ENCODE data around the gene COLEC11.
A peak's percentile ranks its signal among the peaks of the same experiment; 100 is the strongest.

The COLEC11 gene

DNA sequence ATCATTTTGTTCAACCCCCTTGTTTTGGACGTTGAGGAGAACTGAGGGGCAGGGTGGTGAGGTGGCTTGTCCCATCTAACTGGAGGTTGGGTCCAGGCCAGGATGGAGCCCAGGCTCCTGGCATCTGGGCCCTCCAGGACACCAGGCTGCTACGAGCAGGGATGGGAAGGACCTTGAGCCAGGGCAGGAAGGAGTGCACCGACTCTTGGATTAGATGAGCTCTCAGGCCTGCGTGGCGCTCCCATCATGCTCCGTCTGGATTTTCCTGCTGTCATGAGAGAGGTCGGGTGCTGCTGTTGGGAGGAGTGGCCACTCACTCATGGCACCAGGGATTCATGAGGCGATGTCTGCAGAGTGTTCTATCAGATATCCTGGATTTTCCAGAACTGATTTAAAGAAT, 44.7 kb downstream of the COLEC11 start:
- DNase-seq: no peak

- DNase-seq: no peak
Observed at GRCh38 chr2:3641181-3641580, 46.3 kb downstream of the COLEC11 start.

GRCh38 chr2:3641841-3642421, 47.0 kb downstream of the COLEC11 start:
- no peak for DNase-seq

DNA sequence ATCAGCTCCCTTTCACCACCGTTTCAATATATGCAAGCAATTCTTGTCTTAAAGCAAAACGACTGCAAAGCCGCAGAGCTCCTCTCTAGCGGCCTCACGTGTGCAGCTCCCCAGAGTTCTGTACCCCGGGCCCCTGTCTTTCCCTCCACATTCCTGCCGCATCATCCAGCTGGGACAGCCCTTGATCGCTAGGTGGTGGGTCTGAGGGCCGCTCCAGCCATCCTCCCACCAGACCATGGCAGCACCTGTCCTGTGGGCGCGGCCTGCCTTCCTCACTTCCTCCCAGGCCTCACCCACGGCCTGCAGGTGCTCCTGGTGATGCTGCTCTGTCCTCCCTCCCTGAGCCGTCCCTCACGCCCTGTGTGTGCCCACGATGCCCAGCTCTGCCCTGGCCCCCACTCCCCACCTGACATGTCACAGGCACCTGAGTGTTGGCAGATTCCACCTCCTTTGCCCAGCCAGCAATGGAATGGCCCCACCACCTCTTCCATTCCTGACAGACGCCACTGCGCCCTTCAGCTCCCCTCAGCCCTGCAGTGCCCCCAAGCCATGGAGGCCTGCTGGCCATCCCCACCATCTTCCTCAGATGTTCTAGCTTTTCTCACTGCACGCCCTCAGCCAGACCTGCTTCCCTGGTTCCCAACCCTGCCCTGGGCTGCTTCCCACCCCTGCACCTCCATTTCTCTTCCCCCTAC, 47.8 kb downstream of the COLEC11 start:
- no peak for DNase-seq

GRCh38 chr2:3643371-3644245, 48.7 kb downstream of the COLEC11 start:
- no peak for DNase-seq

- no peak for DNase-seq
Observed at GRCh38 chr2:3644246-3644525, 49.3 kb downstream of the COLEC11 start.

GRCh38 chr2:3644891-3645605, 50.1 kb downstream of the COLEC11 start:
- no peak for DNase-seq

- DNase-seq: no peak
Observed at GRCh38 chr2:3645745-3646389, 51.0 kb downstream of the COLEC11 start.

DNA sequence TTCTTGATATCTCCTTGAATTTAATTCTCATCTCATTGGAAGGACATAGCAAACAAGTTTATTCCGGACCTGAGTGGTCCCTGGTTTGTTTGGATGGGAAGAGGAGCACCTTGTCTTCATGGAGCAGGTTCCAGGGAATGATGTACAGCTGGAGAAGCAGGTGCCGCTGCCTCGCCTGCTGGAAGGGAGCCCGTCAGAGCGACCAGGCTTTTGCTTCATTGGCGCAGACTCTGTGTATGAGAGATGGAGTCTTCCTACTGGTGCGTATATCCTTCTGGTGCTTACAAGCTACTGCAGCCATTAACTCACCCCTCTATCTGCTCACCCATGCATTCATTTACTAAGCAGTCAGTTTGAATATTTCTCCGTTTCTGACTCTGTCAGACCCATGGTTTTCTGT, 51.5 kb downstream of the COLEC11 start:
- DNase-seq: no peak

- DNase-seq: no peak
Observed at GRCh38 chr2:3647246-3647645, 52.3 kb downstream of the COLEC11 start.

DNA sequence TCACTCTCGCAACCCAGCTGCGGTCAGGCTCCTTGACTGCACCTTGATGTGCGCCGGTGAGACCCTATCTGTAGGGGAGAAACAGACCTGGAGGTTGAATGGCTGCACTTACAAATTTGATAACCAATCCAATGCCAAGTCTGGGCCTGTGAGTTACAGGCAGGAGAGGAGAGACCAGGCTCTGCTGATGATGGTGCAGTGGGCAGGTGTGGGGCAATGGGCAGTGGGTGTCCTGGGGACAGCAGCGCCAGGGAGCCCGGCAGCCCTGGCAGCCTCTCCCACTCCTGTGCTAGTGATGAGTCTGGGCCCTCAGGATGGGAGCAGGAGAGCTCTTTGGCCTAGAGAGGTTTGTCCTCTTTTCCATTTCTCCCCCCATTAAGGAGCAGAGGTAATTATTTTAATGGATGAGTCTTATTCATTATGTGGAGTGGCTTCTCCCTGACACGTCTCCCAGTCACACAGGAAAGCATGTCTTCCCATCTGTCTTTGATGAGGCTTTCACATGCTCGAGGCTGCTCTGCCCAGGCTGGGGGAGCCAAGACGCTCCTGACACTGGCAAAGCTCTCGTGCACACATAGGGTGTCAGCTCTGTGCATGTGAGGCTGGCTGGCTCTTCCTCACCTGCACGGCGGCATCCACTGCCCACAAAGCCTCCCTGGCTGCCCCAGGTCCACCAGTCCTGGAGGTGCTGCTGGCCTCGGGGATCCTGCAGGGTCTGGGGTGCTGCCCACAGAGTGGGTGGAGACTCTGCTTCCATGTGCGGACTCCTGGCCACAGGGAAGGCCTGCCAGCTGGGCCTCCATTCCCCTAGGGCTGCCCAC, 53.1 kb downstream of the COLEC11 start:
- peak; percentile 39 for DNase-seq

DNA sequence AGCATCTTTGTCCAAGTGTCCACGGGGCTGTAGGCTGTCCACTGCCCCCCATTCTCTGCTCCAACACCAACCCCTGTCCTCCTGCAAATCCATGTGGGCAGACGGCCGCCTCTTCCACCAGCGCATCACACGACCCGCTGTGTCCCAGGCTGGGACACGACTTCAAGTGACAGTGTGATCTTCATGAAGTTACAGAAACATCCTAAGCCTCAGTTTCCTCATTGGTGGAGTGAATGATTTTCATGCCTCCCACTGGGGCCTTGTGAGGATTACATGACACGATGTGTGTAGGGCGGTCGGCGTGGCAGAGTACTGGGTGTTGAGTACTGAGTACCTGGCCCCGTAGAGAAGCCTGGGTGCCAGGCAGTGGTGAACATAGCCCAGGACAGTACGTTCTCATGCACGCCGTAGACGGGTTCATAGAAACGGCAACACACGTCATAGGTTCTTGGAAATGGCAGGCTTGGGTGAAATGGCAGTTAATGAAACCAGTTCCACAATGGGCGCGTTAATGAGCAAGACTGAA, 53.8 kb downstream of the COLEC11 start:
- no peak for DNase-seq

- no peak for DNase-seq
Observed at GRCh38 chr2:3649581-3649980, 54.7 kb downstream of the COLEC11 start.

DNA sequence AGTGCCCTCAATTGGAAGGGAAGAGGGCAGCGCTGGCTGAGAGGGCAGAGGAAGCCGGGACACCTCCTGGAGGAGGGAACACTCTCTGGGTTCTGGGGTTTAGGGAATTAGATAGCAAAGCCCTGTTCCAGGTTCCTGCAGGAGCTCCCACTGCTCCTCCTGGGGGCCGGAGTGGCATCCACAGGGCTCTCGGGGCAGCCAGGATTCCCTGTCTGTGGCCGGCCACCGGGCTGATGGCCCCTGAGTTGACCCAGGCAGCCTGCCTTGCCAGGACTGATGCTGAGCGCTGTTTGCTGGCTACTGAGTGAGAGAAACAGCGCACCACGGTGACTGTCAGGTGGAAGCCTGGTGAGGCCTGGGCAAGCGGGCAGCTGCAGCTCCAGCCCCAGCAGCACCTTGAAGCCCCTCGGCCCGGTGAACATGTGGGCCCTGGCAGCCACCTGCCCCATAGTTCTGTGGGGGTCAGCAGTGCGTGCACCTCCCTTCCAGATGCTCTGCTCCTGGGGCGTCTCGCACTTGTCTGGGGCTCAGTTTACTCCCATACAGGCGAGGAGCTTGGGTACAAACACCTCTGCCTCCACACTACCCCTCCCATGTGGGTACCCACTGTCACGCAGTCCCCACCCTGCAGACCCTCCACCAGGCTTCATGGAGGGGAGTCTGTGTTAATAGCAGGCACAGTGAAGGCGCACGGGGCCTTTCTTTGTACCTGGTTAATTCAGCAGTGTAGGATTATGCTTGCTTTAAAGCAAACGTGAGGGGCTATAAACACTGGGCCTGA, 55.4 kb downstream of the COLEC11 start:
- DNase-seq: peak; percentile 22

DNA sequence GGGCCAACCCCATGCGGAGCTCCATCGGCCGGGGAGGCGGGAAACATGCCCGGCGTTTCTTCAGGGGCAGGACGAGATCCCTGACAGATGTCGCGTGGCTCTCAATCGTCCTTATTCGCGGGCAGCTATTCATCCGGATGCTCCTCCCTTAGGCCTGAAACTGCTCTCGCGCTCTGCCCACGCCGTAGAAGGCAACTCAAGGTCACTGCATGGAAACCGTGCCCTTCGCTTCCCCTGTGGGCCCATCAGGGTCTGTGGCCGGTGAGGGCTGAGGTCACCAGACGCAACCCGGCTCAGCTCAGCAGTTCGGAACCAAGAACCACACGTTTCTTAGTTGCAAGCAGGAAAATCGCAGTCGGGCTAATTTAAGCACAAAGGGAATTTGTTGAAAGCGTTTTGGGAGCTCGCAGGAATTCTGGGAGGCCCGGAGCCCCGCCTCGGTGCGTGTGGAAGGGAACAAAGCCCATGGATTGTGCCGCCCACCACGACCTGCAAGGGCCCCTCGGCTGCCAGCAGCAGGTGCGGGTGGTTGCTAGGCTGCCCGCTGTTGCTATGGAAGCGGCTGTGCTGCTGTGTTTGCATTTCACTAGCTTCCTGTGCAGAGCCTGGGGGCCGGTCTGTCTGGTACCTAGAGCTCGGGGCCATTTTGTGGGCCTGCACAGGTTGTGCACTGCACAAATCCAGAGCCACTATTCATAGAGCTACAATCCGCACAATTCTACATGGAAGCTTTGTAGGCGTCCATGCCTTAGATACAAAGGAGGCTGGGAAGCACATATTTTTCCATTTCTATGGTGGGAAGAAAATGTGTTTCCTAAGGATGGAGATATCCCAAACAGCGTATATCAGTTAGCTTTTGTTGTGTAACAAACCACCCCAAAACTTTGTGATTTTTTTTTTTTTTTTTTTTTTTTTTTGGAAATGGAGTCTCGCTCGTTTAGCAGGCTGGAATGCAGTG, 57.1 kb downstream of the COLEC11 start:
- DNase-seq: peak; percentile 73

DNA sequence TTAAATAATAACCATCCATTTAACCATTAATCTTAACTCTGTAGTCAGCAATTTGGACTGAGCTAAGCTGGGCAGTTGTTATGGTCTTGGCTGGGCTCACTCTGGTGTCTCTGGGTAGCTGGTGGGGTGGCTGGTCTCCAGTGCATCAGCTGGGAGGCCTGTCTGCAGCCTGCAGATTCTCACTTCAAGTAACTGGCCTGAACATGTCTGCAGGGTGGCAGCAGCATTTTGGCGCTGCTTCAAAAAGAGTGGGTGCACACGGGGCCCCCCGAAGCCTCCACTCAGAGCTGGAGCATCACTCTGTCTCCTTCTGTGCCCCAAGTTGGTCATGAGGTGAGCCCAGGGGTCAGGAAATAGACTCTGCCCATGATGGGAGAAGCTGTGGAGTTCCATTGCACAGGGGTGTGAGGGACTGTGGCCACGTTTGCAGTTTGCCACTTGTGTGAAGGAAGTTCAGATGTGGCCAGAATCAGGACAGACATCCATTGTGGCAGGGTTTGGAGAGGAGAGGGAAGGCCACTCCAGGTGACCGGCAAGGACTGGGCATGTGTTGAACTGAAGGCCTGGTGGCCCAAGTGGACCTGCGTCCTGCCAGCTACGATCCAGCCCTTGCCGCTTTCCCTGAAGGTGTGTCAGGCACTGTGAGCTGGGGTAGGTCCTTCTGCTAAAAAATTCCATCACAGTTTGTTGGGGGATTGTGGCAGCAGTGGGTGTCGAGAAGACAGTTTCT, 58.1 kb downstream of the COLEC11 start:
- no peak for DNase-seq

GRCh38 chr2:3654011-3654410, 59.1 kb downstream of the COLEC11 start:
- no peak for DNase-seq

DNA sequence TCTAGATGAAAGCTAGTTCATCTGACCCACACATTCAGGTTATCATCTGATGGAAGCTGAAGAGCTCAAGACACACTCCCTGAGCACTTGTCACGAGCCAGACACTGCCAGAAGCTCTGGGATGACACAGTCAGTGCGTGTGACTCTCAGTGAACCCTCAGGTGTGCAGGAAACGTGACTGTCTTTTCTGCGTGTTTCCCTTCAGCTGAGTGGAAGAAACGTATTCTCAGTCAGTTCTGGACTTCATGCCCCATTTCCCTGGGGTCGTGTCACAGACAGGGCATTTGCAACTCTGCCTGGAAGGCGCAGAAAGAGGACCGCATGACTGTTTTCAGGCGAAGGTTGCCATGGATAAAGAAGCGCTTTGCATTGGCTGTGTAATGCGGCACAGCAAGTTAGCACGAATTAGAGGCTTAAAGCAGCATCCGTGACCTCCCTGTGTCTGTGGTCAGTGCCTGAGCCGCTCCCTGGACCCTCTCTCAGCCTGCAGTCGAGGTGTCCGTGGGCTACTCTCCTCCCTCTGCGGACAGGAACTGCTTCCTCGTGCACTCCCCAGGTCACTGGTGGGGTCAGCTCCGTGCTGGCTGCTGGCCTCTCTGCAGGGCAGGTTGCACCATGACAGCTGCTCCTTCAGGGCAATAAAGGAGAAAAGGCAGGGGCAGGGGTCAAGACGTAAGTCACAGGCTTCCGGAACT, 59.8 kb downstream of the COLEC11 start:
- DNase-seq: no peak
